Measurements from ENCODE around the gene SFRP5.

SFRP5 gene

DNA sequence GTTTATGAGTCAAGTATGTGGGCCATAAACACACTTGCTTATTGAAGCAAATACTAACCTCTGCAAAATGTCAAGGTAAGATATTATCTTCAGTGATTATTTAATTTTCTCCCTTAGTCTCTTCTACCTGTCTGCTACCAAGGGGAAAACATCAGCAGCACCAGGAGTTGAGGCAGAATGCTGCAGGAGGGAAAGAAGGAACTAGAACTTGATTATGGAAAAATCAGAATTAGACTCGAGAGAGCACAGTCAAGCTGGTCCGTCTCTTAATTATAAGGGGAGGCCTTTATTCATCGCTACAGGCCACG, 39.8 kb downstream of the SFRP5 start:
- Histone ChIP-seq H3K9me3 (ENCODE audit: severe bottlenecking) (peaks cover 8% of the 10 kb centered on the region), H3K27ac (no peak overlapping the region), H3K4me3 (ENCODE audit: low read depth, low read length) (no peak overlapping the region), H3K36me3 (no peaks in the 10 kb centered on the region), H3K27me3 (ENCODE audit: insufficient read depth, low read depth, severe bottlenecking) (no peaks in the 10 kb centered on the region)
- DNase-seq = no peak
- TF ChIP-seq, protein P1, sequence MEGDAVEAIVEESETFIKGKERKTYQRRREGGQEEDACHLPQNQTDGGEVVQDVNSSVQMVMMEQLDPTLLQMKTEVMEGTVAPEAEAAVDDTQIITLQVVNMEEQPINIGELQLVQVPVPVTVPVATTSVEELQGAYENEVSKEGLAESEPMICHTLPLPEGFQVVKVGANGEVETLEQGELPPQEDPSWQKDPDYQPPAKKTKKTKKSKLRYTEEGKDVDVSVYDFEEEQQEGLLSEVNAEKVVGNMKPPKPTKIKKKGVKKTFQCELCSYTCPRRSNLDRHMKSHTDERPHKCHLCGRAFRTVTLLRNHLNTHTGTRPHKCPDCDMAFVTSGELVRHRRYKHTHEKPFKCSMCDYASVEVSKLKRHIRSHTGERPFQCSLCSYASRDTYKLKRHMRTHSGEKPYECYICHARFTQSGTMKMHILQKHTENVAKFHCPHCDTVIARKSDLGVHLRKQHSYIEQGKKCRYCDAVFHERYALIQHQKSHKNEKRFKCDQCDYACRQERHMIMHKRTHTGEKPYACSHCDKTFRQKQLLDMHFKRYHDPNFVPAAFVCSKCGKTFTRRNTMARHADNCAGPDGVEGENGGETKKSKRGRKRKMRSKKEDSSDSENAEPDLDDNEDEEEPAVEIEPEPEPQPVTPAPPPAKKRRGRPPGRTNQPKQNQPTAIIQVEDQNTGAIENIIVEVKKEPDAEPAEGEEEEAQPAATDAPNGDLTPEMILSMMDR (IDR thresholded peaks at IDR 0.05; ENCODE audit: low read depth, low read length) = no peak

DNA sequence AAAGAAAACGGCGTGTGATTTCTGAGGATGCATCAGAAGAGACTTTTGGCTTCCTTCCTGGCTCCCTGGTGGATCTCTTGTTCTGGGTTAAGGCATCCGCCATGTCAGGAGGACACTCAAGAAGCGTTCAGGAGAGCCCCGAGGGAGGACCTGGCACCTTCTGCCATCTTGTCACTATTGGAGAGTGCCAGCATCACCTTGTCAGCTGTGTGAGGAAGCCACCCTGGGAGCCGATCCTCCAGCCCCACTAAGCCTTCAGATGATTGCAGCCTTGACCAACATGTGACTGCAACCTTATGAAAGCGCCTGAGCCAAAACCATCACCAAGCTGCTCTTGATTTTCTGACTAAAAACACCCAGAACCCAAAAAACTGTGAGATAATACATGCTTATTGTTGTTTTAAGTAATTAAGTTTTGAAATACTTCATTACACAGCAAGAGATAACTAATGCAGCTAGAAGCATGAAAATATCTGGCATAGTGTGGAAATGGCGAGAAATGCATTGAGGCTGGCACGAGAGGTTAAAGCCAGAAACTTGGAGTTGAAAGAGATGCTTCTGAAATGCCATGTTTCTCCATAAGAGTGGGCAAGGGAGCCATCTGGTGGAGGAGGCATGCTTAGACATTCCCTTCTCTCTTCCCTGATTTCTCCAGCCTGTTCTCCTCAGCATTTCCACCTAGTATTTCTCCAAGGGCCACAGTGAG, 40.3 kb downstream of the SFRP5 start:
- Histone ChIP-seq H3K27ac (no peak overlapping the region), H3K27me3 (ENCODE audit: insufficient read depth, low read depth, severe bottlenecking) (no peaks in the 10 kb centered on the region), H3K4me3 (ENCODE audit: low read depth, low read length) (no peak overlapping the region), H3K9me3 (ENCODE audit: severe bottlenecking) (peaks cover 6% of the 10 kb centered on the region), H3K36me3 (no peaks in the 10 kb centered on the region)
- TF ChIP-seq, protein P1 (IDR thresholded peaks at IDR 0.05; ENCODE audit: low read depth, low read length) = peak; percentile 94
- peak; percentile 65 for DNase-seq

DNA sequence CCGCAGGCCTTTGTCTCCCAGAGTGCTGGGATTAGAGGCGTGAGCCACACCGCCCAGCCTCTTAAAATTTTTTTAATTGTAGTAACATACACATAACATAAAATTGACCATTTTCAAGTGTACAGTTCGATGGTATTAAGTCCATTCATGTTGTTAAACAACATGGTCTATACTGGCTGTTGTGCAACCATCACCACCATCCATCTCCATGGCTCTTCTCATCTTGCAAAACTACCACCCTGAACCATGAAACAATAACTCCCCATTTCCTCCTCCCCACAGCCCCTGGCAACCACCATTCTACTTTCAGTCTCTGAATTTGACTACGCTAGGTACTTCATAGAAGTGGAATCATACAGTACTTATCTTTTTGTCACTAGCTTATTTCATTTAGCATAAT, 42.8 kb downstream of the SFRP5 start:
- Histone ChIP-seq H3K27ac (no peak overlapping the region), H3K36me3 (no peaks in the 10 kb centered on the region), H3K9me3 (ENCODE audit: severe bottlenecking) (no peaks in the 10 kb centered on the region), H3K4me3 (ENCODE audit: low read depth, low read length) (no peak overlapping the region), H3K27me3 (ENCODE audit: insufficient read depth, low read depth, severe bottlenecking) (no peaks in the 10 kb centered on the region)
- TF ChIP-seq, protein P1 (IDR thresholded peaks at IDR 0.05; ENCODE audit: low read depth, low read length) = no peak
- DNase-seq = no peak

DNA sequence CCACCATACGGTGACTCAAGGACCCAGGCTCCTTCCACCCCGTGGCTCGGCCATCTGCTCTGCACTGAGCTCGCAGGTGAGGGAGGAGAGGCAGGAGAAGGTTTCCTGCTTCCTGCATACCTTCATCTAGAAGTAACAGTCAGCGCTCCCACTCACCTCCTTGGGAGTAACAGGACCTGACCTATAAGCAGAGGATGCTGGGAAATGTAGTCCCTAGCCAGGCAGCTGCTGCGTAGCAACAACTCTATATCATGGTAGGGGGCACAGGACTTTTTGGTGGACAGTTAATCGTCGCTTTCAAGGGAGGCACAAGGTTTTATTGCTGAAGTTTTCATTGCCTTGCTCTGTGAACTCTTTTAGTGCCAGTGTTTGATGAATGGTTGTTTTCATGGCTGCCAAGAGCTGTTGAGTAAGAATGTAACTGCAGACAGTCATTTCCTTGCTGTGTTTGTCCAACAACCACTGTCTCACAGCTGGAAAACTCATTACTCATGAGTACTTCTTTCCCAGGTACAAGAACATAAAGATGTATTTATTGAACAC, 45.1 kb downstream of the SFRP5 start:
- H3K4me3 ChIP-seq (ENCODE audit: low read depth, low read length) = no peak overlapping the region
- no peak for DNase-seq
- H3K27ac ChIP-seq = no peak overlapping the region
- TF ChIP-seq, protein P1 (IDR thresholded peaks at IDR 0.05; ENCODE audit: low read depth, low read length) = no peak
- no peaks in the 10 kb centered on the region for H3K9me3 ChIP-seq (ENCODE audit: severe bottlenecking)
- H3K36me3 ChIP-seq = no peaks in the 10 kb centered on the region
- no peaks in the 10 kb centered on the region for H3K27me3 ChIP-seq (ENCODE audit: insufficient read depth, low read depth, severe bottlenecking)

DNA sequence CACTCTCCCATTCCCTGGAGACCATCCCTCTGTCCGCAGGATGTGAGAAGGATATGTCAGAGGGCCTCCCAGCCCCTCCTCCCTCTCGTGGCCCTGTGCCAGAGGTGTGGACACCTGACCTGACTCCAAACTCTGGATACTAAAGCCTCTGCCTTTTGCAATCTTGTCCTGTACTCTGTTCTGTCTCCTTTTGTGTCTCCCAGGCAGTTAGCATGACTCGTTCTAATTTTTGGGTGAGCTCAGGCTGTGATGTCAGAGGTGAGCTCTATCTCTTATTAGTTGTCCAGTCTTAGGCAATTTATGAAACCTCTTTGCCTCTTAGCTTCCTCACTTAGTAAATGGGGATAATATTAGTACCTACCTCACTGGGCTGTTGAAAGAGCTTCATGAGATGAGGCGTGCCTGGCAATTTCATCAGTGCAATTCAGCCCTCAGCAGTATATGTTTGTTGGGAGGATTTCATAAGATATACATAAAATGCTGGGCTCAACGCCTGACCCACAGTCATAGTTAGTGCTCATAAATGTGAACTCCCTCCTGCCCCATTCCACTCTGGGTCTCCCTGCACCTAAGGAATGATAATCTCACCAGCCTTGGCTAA, 47.4 kb downstream of the SFRP5 start:
- Histone ChIP-seq H3K9me3 (ENCODE audit: severe bottlenecking) (no peaks in the 10 kb centered on the region), H3K36me3 (no peaks in the 10 kb centered on the region), H3K27ac (no peak overlapping the region), H3K27me3 (ENCODE audit: insufficient read depth, low read depth, severe bottlenecking) (no peaks in the 10 kb centered on the region), H3K4me3 (ENCODE audit: low read depth, low read length) (no peak overlapping the region)
- TF ChIP-seq, protein P1 (IDR thresholded peaks at IDR 0.05; ENCODE audit: low read depth, low read length) = no peak
- no peak for DNase-seq

Measured in WERI-Rb-1 (cell line).